Fibroblast of lung (primary cell): Measurements from ENCODE around the gene SLPI.

Experiments
- CTCF ChIP-seq, 2 donors: IDR thresholded peaks in 1 of 2; conservative IDR thresholded peaks in 1 of 2; 1 replicate in 1 of 2; 2 replicates in 1 of 2; pipeline ENCODE4 v1.5.1; 2011 to 2012; ENCODE audit warnings: low read length in 2 of 2, control low read depth in 1 of 2, inconsistent platforms in 1 of 2, low read depth in 1 of 2, mild to moderate bottlenecking in 1 of 2
- EZH2 ChIP-seq: IDR thresholded peaks from 2 replicates; pipeline ENCODE4 v1.5.1; 2012; ENCODE audit warnings: low read length, control low read depth, mild to moderate bottlenecking; ENCODE audit errors: missing control alignments

GRCh38 chr20:45293041-45294002 lies 39.0 kb upstream of the SLPI start:
- TF ChIP-seq CTCF (conservative IDR thresholded peaks at IDR 0.05 in 1 of 2, IDR thresholded peaks at IDR 0.05 in 1 of 2; ENCODE audit: low read depth in 1 of 2, low read length in 2 of 2) = peak; percentile 83 to 93
- TF ChIP-seq EZH2 = no peak
